Neural progenitor cell (in vitro differentiated cells): Measurements from ENCODE around the gene FBXO22.

ENCODE experiments used
- CTCF ChIP-seq: fragments of 200-600 bp; sonication (generic); IDR thresholded peaks from 2 replicates; pipeline ENCODE4 v1.5.1; 2017; ENCODE audit warnings: antibody characterized with exemption, mild to moderate bottlenecking
- EZH2 ChIP-seq: fragments of 200-600 bp; sonication (generic); IDR thresholded peaks from 2 replicates; pipeline ENCODE4 v1.6.1; 2017; ENCODE audit warnings: antibody characterized with exemption, mild to moderate bottlenecking, moderate library complexity

GRCh38 chr15:75989045-75989444 lies 85.4 kb downstream of the FBXO22 start:
- no peak for TF ChIP-seq CTCF
- no peak for TF ChIP-seq EZH2
